ENCODE data around the gene POLRMT. TPM values are rescaled to one million over a fixed set of nuclear protein-coding genes. Genes with fewer than 3 reads are reported as not detected.

Gene POLRMT
- 20.8 and 27.9 TPM in 2 replicates for total RNA-seq

DNA sequence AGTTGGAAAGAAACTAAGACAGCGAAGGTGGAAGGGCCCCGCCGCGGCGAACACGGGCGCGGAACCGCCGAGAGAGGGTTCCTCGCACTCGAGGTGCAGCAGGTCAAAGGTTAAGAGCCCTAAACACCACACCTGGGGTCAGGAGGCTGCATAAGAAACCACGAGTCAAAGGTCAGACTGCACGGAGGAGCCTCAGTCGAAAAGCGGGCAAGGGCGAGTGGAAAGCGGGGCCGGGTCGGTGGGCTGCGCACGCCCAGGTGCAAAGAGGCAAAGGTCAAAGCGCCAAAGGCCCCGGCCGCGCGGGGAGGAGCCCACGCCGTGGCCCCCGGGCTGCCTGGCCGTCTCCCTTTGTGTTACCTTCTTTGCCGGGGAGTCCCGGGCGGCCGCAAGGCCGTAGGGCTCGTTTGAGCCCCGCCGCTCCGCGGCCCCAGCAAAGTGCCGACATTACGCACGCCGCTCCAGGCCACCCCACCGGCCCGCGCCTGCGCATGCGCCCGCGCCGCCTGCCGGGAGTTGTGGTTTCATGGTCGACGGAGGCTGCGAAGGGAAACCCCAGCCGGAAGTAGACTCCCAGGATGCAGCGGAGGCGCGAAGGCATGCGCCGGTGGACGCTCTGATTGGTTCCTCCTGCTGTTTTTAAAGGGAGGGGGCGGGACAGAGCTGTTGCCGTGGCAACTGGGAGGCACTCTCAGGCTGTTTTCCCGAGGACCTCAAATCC lies at the start of gene POLRMT:
Gene POLRMT, minus strand, starts transcription at position 470 of the 718 bp plus-strand sequence. Its CDS starts 25 bp downstream, at position 445.

DNA sequence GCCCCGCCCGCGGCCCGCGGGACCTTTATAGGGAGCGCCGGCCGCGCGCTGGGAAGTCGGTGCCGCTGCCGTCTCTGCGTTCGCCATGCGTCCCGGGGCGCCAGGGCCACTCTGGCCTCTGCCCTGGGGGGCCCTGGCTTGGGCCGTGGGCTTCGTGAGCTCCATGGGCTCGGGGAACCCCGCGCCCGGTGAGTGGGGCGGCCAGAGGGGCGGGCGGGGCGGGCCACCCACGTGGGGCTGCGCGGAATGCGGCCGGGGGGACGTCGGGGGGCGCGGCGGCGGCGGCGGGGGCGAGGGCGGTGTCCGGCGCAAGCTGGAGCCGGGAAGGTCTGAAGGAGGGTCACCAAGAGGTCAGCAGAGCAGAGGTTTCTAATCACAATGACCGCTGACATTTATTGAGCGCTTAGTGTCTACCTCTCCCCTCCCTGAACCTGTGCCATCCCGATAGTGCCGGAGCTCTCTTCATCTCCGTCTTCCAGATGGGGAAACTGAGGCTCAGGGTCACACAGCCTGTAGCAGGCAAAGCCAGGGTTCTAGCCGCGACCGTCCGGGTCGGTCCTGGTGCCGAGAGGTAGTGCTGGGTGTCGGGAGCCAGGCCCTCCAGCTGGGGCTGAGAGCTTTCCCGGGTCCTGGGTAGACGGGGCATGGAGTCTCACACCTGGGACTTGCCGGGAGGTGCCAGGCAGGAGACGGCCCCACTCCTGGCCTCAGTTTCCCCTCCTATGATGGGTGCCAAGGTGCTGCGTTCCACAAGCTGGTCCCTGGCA lies 43.2 kb upstream of the POLRMT start, which contains the start of gene FSTL3:
Gene FSTL3, plus strand, starts transcription at position 54 of the 767 bp plus-strand sequence. Its CDS starts 32 bp downstream, at position 86.

DNA sequence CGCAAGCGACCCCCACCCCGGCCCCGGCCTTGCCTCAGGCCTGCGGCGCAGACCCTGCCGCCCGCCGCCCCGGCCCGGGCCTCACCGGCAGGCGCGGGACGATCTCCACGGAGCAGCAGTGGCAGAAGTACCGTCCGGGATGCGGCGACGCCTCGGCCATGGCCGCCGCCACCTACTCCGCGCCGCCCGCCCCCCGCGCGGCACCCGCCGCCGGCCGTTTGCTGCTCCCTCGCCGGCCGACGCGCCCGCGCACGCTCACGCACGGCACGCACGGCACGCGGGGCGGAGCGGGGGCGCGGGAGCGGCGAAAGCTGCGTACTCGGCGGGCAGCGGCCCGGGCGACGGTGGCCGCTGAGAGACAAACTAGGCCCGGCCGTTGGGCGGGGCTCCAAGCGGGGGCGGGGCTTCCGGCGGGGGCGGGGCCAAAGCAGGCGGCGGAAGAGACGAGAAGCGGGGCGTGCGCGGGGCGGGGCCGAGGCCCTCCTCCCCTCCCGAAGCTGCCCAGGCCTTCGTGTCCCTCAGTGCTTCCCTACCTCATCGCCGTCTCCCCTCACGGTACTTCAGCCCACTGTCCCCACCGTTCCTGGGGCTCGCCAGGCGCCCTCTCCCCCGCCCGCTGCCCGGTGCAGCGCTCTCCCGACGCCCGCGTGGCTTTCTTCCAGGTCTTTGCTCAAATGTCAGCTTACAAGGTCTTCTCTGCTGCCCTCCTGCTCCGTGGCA lies 29.8 kb upstream of the POLRMT start, which contains the start of gene RNF126:
Gene RNF126, minus strand, starts transcription at position 253 of the 720 bp plus-strand sequence. Its CDS starts 93 bp downstream, at position 160.

DNA sequence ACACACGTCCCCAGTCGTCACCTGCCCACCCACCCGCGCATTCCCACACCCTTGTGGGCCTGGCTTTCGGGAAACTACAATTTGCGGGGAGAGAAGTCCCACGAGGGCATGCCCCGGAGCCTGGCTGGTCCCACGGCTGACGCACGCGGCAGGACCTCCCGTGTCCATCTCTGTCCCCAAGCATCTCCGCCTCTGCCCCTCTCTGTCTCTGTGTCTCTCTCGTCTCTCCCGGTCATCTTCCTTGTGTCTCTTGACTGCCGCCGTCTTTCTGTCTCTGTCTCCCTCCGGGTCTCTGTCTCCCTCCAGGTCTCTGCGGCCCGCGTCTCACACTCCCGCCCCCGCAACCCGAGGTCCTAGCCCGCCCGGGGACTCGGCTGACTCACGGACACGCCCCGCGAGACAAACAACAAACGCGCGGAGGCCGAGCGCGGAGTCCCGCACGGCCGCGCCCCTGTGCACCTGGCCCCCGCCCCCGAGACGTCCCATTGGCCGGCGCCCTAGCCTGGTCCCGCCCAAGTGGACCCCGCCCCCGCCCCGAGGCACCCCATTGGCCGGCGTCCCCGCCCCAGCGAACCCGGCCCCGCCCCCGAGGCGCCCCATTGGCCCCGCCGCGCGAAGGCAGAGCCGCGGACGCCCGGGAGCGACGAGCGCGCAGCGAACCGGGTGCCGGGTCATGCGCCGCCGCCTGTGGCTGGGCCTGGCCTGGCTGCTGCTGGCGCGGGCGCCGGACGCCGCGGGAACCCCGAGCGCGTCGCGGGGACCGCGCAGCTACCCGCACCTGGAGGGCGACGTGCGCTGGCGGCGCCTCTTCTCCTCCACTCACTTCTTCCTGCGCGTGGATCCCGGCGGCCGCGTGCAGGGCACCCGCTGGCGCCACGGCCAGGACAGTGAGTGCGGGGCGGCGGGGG lies 6.2 kb upstream of the POLRMT start, which contains the start of gene FGF22:
Gene FGF22, plus strand, starts transcription at position 627 of the 908 bp plus-strand sequence. Its CDS starts 47 bp downstream, at position 674.

DNA sequence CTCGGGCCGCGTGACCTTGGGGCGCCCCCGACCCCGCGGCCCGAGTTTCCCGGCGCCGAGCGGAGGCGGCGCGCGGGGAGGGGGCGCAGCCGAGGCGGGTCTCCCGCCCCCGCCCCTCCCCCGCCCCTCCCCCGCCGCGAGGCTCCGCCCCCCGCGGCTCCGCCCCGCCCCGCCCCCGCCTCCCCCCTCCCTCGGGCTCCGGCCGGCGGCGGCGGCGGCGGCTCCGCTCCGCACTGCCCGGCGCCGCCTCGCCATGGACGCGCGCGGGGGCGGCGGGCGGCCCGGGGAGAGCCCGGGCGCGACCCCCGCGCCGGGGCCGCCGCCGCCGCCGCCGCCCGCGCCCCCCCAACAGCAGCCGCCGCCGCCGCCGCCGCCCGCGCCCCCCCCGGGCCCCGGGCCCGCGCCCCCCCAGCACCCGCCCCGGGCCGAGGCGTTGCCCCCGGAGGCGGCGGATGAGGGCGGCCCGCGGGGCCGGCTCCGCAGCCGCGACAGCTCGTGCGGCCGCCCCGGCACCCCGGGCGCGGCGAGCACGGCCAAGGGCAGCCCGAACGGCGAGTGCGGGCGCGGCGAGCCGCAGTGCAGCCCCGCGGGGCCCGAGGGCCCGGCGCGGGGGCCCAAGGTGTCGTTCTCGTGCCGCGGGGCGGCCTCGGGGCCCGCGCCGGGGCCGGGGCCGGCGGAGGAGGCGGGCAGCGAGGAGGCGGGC lies 43.5 kb downstream of the POLRMT start, which contains the start of gene HCN2:
Gene HCN2, plus strand, starts transcription at position 189 of the 703 bp plus-strand sequence. Its CDS starts 65 bp downstream, at position 254.

DNA sequence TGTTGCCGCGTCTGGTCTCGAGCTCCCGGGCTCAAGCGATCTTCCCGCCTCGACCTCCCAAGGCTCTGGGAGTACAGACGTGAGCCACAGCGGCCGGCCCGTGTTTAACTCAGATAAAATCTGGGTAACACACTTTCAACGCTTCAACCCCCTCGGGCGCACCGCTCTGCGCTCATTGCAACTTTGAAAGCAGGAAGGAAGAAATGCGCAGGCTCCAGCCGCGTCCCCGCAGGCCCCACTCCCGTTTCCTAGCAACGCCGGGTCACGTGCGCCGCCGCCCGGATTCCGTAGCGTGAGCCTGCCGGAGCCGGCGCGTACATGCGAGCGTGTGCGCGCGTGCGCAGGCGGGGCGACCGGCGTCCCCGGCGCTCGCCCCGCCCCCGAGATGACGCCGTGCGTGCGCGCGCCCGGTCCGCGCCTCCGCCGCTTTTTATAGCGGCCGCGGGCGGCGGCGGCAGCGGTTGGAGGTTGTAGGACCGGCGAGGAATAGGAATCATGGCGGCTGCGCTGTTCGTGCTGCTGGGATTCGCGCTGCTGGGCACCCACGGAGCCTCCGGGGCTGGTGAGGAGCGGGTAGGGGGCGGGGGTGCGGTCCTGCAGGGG lies 61.1 kb downstream of the POLRMT start, which contains the start of gene BSG:
Gene BSG, plus strand, starts transcription at position 457 of the 603 bp plus-strand sequence. Its CDS starts 39 bp downstream, at position 496.

Other genes starting within 250 kb of the POLRMT start
- under 0.01 and 0.12 TPM in 2 replicates for gene C2CD4C, start 224.4 kb downstream of the POLRMT start, total RNA-seq
- 0.12 and 1.1 TPM in 2 replicates for gene SHC2, start 172.5 kb downstream of the POLRMT start, total RNA-seq
- gene MADCAM1, start 137.1 kb downstream of the POLRMT start, total RNA-seq, result 0.16 and 0.36 TPM in 2 replicates
- 43.0 and 61.0 TPM in 2 replicates for gene TPGS1, start 126.0 kb downstream of the POLRMT start, total RNA-seq
- 48.2 and 51.9 TPM in 2 replicates for gene CDC34, start 101.8 kb downstream of the POLRMT start, total RNA-seq
- not detected in 2 replicates for gene GZMM, start 89.5 kb downstream of the POLRMT start, total RNA-seq
- 327 and 392 TPM in 2 replicates for gene BSG, start 60.9 kb downstream of the POLRMT start, total RNA-seq
- 2.4 and 2.9 TPM in 2 replicates for gene HCN2, start 43.7 kb downstream of the POLRMT start, total RNA-seq
- gene FGF22, start 6.3 kb upstream of the POLRMT start, total RNA-seq, result 0.16 TPM in 1 of 2 replicates, not detected in the other
- gene RNF126, start 29.7 kb upstream of the POLRMT start, total RNA-seq, result 38.9 and 46.4 TPM in 2 replicates
- 34.2 and 42.5 TPM in 2 replicates for gene FSTL3, start 42.9 kb upstream of the POLRMT start, total RNA-seq
- gene PRSS57, start 61.9 kb upstream of the POLRMT start, total RNA-seq, result not detected in 2 replicates
- gene PALM, start 75.4 kb upstream of the POLRMT start, total RNA-seq, result 0.73 and 0.97 TPM in 2 replicates
- under 0.01 TPM in 1 of 2 replicates, not detected in the other for gene MISP, start 117.6 kb upstream of the POLRMT start, total RNA-seq
- gene PTBP1, start 163.9 kb upstream of the POLRMT start, total RNA-seq, result 99.9 and 128 TPM in 2 replicates
- 1.3 and 2.4 TPM in 2 replicates for gene PLPPR3, start 188.4 kb upstream of the POLRMT start, total RNA-seq
- not detected in 2 replicates for gene AZU1, start 194.3 kb upstream of the POLRMT start, total RNA-seq
- not detected in 2 replicates for gene PRTN3, start 207.5 kb upstream of the POLRMT start, total RNA-seq
- 0.49 and 0.73 TPM in 2 replicates for gene ELANE, start 218.8 kb upstream of the POLRMT start, total RNA-seq
- 33.5 and 41.1 TPM in 2 replicates for gene CFD, start 226.1 kb upstream of the POLRMT start, total RNA-seq